T-cell (primary cell): ENCODE data around the gene KDF1. TPM values are rescaled to one million over a fixed set of nuclear protein-coding genes. Genes with fewer than 3 reads are reported as not detected.

Experiments
- ATAC-seq, 4 experiments: fragments of 200-7000 bp in 3 of 4; fragments of 150-1000 bp in 1 of 4; cut with Tn5 transposase; replicated peaks in 1 of 4; 1 replicate in 3 of 4; 2 replicates in 1 of 4; pipeline ENCODE4 v1.10.0; 2021; ENCODE audit warnings: moderate library complexity in 3 of 4, mild to moderate bottlenecking in 2 of 4, moderate number of reproducible peaks in 1 of 4
- CTCF ChIA-PET, 2 donors: fragments of 300-600 bp; sonication (Branson Sonifier 250); formaldehyde crosslinking; loops; one replicate each; lab custom pipeline; 2022; ENCODE audit warnings: antibody characterized with exemption in 2 of 2; lab: Charles Lee
- POLR2A ChIA-PET, 2 donors: fragments of 300-600 bp; sonication (Branson Sonifier 250); formaldehyde crosslinking; loops; one replicate each; lab custom pipeline; 2022; ENCODE audit warnings: antibody characterized with exemption in 2 of 2; lab: Charles Lee
- DNase-seq, 35 experiments: peaks; one replicate each; pipeline versions ENCODE4 v3.0.0 to v3.0.0-alpha.2; 2013 to 2023
- H3K27ac ChIP-seq: one replicate; pipeline ENCODE4 v1.5.1; 2013; ENCODE audit warnings: low read length
- H3K27me3 ChIP-seq, 2 experiments: replicated peaks in 1 of 2; 1 replicate in 1 of 2; 2 replicates in 1 of 2; pipeline versions ENCODE4 v1.6.1 to v1.7.0; 2013; ENCODE audit warnings: low read length in 1 of 2, mixed read lengths in 1 of 2; ENCODE audit not compliant: control insufficient read depth in 2 of 2, insufficient read depth in 2 of 2; ENCODE audit errors: extremely low read depth in 1 of 2
- H3K36me3 ChIP-seq, 2 donors: 1 replicate in 1 of 2; 2 replicates in 1 of 2; pipeline versions ENCODE4 v1.6.1 to v1.7.0; 2013; ENCODE audit warnings: low read length in 1 of 2; ENCODE audit not compliant: control insufficient read depth in 2 of 2, insufficient read depth in 1 of 2; ENCODE audit errors: extremely low read depth in 1 of 2
- H3K4me1 ChIP-seq, 2 experiments: 1 replicate in 1 of 2; 2 replicates in 1 of 2; pipeline versions ENCODE4 v1.6.1 to v1.7.0; 2013; ENCODE audit warnings: low read length in 2 of 2, mixed read lengths in 1 of 2; ENCODE audit not compliant: insufficient read depth in 2 of 2, control insufficient read depth in 1 of 2; ENCODE audit errors: extremely low read depth in 1 of 2
- H3K4me3 ChIP-seq, 2 donors: 1 replicate in 1 of 2; 2 replicates in 1 of 2; pipeline versions ENCODE4 v1.5.1 to v1.7.0; 2013; ENCODE audit warnings: mild to moderate bottlenecking in 2 of 2, low read length in 1 of 2, moderate library complexity in 1 of 2; ENCODE audit not compliant: control insufficient read depth in 1 of 2; ENCODE audit errors: extremely low read depth in 1 of 2
- H3K9me3 ChIP-seq: 2 replicates; pipeline ENCODE4 v1.7.0; 2013
- H3K27ac Mint-ChIP-seq, 2 donors: one replicate each; pipeline ENCODE4 v1.8.0; 2020 to 2021; ENCODE audit warnings: mild to moderate bottlenecking in 2 of 2, mixed read lengths in 2 of 2
- H3K27me3 Mint-ChIP-seq, 2 donors: one replicate each; pipeline ENCODE4 v1.8.0; 2021 to 2022; ENCODE audit warnings: mixed read lengths in 2 of 2
- H3K36me3 Mint-ChIP-seq: one replicate; pipeline ENCODE4 v1.8.0; 2021; ENCODE audit warnings: mixed read lengths
- H3K4me1 Mint-ChIP-seq, 3 donors: one replicate each; pipeline ENCODE4 v1.8.0; 2020 to 2022; ENCODE audit warnings: mixed read lengths in 3 of 3, mild to moderate bottlenecking in 1 of 3
- H3K4me3 Mint-ChIP-seq, 3 donors: one replicate each; pipeline ENCODE4 v1.8.0; 2020 to 2022; ENCODE audit warnings: mild to moderate bottlenecking in 3 of 3, mixed read lengths in 3 of 3, moderate library complexity in 3 of 3
- H3K9me3 Mint-ChIP-seq, 3 donors: one replicate each; pipeline ENCODE4 v1.8.0; 2020 to 2022; ENCODE audit warnings: mixed read lengths in 3 of 3
- WGBS: methylation state at CpG from one replicate; pipeline ENCODE4 v1.1.5; 2013; ENCODE audit warnings: missing lambda C conversion rate; ENCODE audit not compliant: insufficient coverage; 5-methylcytosine and 5-hydroxymethylcytosine counted together
- total RNA-seq, 35 experiments: library from RNA in 6 of 35; stranded (reverse) in 6 of 35; fragments of 120-200 nt in 1 of 35; gene quantifications; one replicate each; pipeline versions ENCODE4 v1.2.1 to v1.2.4 and lab custom pipeline; 2013 to 2026

Gene KDF1
- total RNA-seq, 5 donors from 2014 or later (not counting 1 experiment from before 2014, with no cell fraction given), result 0.84 to 2.8 (median 2.3) TPM

GRCh38 chr1:27000090-27000816 lies 40.0 kb upstream of the KDF1 start:
- Histone ChIP-seq H3K9me3 (no peaks in the 10 kb centered on the region), H3K27me3 (peaks cover 8 to 65% of the 10 kb centered on the region in 2 experiments), H3K4me3 (no peak overlapping the region), H3K36me3 (no peaks in the 10 kb centered on the region), H3K4me1 (peaks cover 0 to 10% of the 10 kb centered on the region in 2 experiments), H3K27ac (no peak overlapping the region)
- no peak for DNase-seq
- ATAC-seq, result no peak
- Mint-ChIP-seq H3K4me3 (no peak overlapping the region), H3K4me1 (peaks cover 6 to 11% (median 9%) of the 10 kb centered on the region in 3 donors), H3K27ac (no peak overlapping the region), H3K9me3 (no peaks in the 10 kb centered on the region), H3K27me3 (peaks cover 10 to 28% of the 10 kb centered on the region in 2 donors), H3K36me3 (no peaks in the 10 kb centered on the region)
- ChIA-PET CTCF (no interaction called here), POLR2A (interaction anchor here in 1 of 2 donors (0.6 kb wide), 1 partner anchor 155 kb away, joined by 4 read pairs; the partner anchor contains the start of gene SLC9A1)
- WGBS, result 60% methylated on average over 1 of the region's 9 CpGs

- WGBS, result 93% methylated on average over 3 of the region's 7 CpGs
- H3K36me3 ChIP-seq, result no peaks in the 10 kb centered on the region
- H3K4me3 ChIP-seq, result no peak overlapping the region
- ATAC-seq (no peak), DNase-seq (no peak)
- ChIA-PET CTCF (no interaction called here), POLR2A (interaction anchor here in 1 of 2 donors (0.6 kb wide), 1 partner anchor 155 kb away, joined by 4 read pairs; the partner anchor contains the start of gene SLC9A1)
- no peak overlapping the region for H3K27ac ChIP-seq
- peaks cover 13 to 36% of the 10 kb centered on the region in 2 donors for H3K27me3 Mint-ChIP-seq
- H3K4me1 ChIP-seq, result peaks cover 0 to 14% of the 10 kb centered on the region in 2 experiments
- no peak overlapping the region for H3K27ac Mint-ChIP-seq
- no peak overlapping the region for H3K4me3 Mint-ChIP-seq
- peaks cover 12 to 66% of the 10 kb centered on the region in 2 experiments for H3K27me3 ChIP-seq
- peaks cover 9 to 13% (median 10%) of the 10 kb centered on the region in 3 donors for H3K4me1 Mint-ChIP-seq
- no peaks in the 10 kb centered on the region for H3K36me3 Mint-ChIP-seq
- no peaks in the 10 kb centered on the region for H3K9me3 ChIP-seq
- no peaks in the 10 kb centered on the region for H3K9me3 Mint-ChIP-seq
Observed at GRCh38 chr1:26999440-26999987, 39.2 kb upstream of the KDF1 start.

GRCh38 chr1:26998429-26999300 lies 38.4 kb upstream of the KDF1 start:
- Histone ChIP-seq H3K27me3 (peaks cover 12 to 64% of the 10 kb centered on the region in 2 experiments), H3K27ac (no peak overlapping the region), H3K4me3 (no peak overlapping the region), H3K4me1 (peaks cover 0 to 17% of the 10 kb centered on the region in 2 experiments), H3K9me3 (no peaks in the 10 kb centered on the region), H3K36me3 (no peaks in the 10 kb centered on the region)
- Mint-ChIP-seq H3K9me3 (no peaks in the 10 kb centered on the region), H3K4me3 (no peak overlapping the region), H3K27ac (no peak overlapping the region), H3K4me1 (peaks cover 9 to 13% (median 12%) of the 10 kb centered on the region in 3 donors), H3K36me3 (no peaks in the 10 kb centered on the region), H3K27me3 (peaks cover 13 to 37% of the 10 kb centered on the region in 2 donors)
- ChIA-PET CTCF (interaction anchor here in 1 of 2 donors (0.6 to 1.1 kb wide), 4 partner anchors 12 to 318 kb away, joined by 3 to 4 read pairs (median 4); partner anchors contain the start of gene KDF1), POLR2A (no interaction called here)
- ATAC-seq (no peak), DNase-seq (no peak)
- 88% methylated on average over 1 of the region's 11 CpGs for WGBS

GRCh38 chr1:26996665-26997064 lies 36.4 kb upstream of the KDF1 start:
- Mint-ChIP-seq H3K36me3 (no peaks in the 10 kb centered on the region), H3K9me3 (no peaks in the 10 kb centered on the region), H3K27ac (no peak overlapping the region), H3K27me3 (peaks cover 21 to 48% of the 10 kb centered on the region in 2 donors), H3K4me1 (peaks cover 15 to 20% (median 19%) of the 10 kb centered on the region in 3 donors), H3K4me3 (no peak overlapping the region)
- no peak overlapping the region for H3K4me3 ChIP-seq
- H3K4me1 ChIP-seq, result peaks cover 0 to 26% of the 10 kb centered on the region in 2 experiments
- 100% methylated on average over 1 of the region's 4 CpGs for WGBS
- ATAC-seq (no peak), DNase-seq (no peak)
- peaks cover 12 to 77% of the 10 kb centered on the region in 2 experiments for H3K27me3 ChIP-seq
- H3K27ac ChIP-seq, result no peak overlapping the region
- no peaks in the 10 kb centered on the region for H3K9me3 ChIP-seq
- POLR2A ChIA-PET, result interaction anchor here in 1 of 2 donors (0.6 to 0.7 kb wide), 2 partner anchors 25 to 281 kb away, joined by 3 to 8 read pairs; no protein-coding TSS in a partner anchor
- CTCF ChIA-PET, result interaction anchor here (0.5 to 1.5 kb wide), 5 partner anchors 10 to 1509 kb away, joined by 3 to 7 read pairs (median 4); no protein-coding TSS in a partner anchor
- H3K36me3 ChIP-seq, result no peaks in the 10 kb centered on the region

- no CpG with 5 or more reads among the region's 1 CpG for WGBS
- Histone ChIP-seq H3K27ac (no peak overlapping the region), H3K27me3 (peaks cover 15 to 78% of the 10 kb centered on the region in 2 experiments), H3K36me3 (no peaks in the 10 kb centered on the region), H3K4me1 (peaks cover 0 to 26% of the 10 kb centered on the region in 2 experiments), H3K4me3 (no peak overlapping the region), H3K9me3 (no peaks in the 10 kb centered on the region)
- H3K9me3 Mint-ChIP-seq, result no peaks in the 10 kb centered on the region
- no peaks in the 10 kb centered on the region for H3K36me3 Mint-ChIP-seq
- H3K27me3 Mint-ChIP-seq, result peaks cover 27 to 53% of the 10 kb centered on the region in 2 donors
- ATAC-seq (no peak), DNase-seq (no peak)
- H3K4me1 Mint-ChIP-seq, result peaks cover 15 to 23% (median 22%) of the 10 kb centered on the region in 3 donors
- ChIA-PET POLR2A (interaction anchor here in 1 of 2 donors (0.6 kb wide), 1 partner anchor 1322 kb away, joined by 3 read pairs; no protein-coding TSS in a partner anchor), CTCF (interaction anchor here (0.5 to 1.5 kb wide), 4 partner anchors 10 to 1508 kb away, joined by 3 to 5 read pairs (median 3); no protein-coding TSS in a partner anchor)
- no peak overlapping the region for H3K27ac Mint-ChIP-seq
- H3K4me3 Mint-ChIP-seq, result no peak overlapping the region
Observed at GRCh38 chr1:26996024-26996423, 35.8 kb upstream of the KDF1 start.
